Measurements from ENCODE around the gene BEX3. TPM values are rescaled to one million over a fixed set of nuclear protein-coding genes. Genes with fewer than 3 reads are reported as not detected.
A peak's percentile ranks its signal among the peaks of the same experiment; 100 is the strongest.

The BEX3 gene
- total and polyA plus RNA-seq, 8 donors, result 91.0 to 426 (median 372) TPM

GRCh38 chrX:103338663-103339062 is 37.7 kb upstream of the BEX3 start:
- no peak overlapping the region for H3K27ac ChIP-seq
- H3K27me3 ChIP-seq, result peaks cover 0 to 4% of the 10 kb centered on the region in 2 donors
- H3K4me1 ChIP-seq, result no peaks in the 10 kb centered on the region
- no peak for DNase-seq
- no peak overlapping the region for H3K4me3 ChIP-seq
- no peaks in the 10 kb centered on the region for H3K9me3 ChIP-seq
- intact Hi-C loops (cut with DNase I), result no loop called here
- no peak for ATAC-seq
- TF ChIP-seq, protein P1, sequence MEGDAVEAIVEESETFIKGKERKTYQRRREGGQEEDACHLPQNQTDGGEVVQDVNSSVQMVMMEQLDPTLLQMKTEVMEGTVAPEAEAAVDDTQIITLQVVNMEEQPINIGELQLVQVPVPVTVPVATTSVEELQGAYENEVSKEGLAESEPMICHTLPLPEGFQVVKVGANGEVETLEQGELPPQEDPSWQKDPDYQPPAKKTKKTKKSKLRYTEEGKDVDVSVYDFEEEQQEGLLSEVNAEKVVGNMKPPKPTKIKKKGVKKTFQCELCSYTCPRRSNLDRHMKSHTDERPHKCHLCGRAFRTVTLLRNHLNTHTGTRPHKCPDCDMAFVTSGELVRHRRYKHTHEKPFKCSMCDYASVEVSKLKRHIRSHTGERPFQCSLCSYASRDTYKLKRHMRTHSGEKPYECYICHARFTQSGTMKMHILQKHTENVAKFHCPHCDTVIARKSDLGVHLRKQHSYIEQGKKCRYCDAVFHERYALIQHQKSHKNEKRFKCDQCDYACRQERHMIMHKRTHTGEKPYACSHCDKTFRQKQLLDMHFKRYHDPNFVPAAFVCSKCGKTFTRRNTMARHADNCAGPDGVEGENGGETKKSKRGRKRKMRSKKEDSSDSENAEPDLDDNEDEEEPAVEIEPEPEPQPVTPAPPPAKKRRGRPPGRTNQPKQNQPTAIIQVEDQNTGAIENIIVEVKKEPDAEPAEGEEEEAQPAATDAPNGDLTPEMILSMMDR (IDR thresholded peaks at IDR 0.05), result no peak
- H3K36me3 ChIP-seq, result no peaks in the 10 kb centered on the region

GRCh38 chrX:103343105-103343504 is 33.2 kb upstream of the BEX3 start:
- TF ChIP-seq, protein P1 (IDR thresholded peaks at IDR 0.05), result peak; percentile 50 to 60
- Histone ChIP-seq H3K4me3 (no peak overlapping the region), H3K4me1 (no peaks in the 10 kb centered on the region), H3K9me3 (no peaks in the 10 kb centered on the region), H3K36me3 (no peaks in the 10 kb centered on the region), H3K27me3 (peaks cover 0 to 13% of the 10 kb centered on the region in 2 donors), H3K27ac (no peak overlapping the region)
- ATAC-seq (peak; percentile 77), DNase-seq (peak in 1 of 4 donors; percentile 38)
- intact Hi-C loops (cut with DNase I), result loop anchor here in 1 of 2 donors (5.0 kb wide), 1 partner anchor 119 kb away; no protein-coding TSS in a partner anchor

- Histone ChIP-seq H3K36me3 (no peaks in the 10 kb centered on the region), H3K27ac (no peak overlapping the region), H3K27me3 (peaks cover 0 to 18% of the 10 kb centered on the region in 2 donors), H3K4me1 (no peaks in the 10 kb centered on the region), H3K4me3 (no peak overlapping the region), H3K9me3 (no peaks in the 10 kb centered on the region)
- TF ChIP-seq, protein P1 (IDR thresholded peaks at IDR 0.05), result no peak
- no peak for DNase-seq
- ATAC-seq, result no peak
- intact Hi-C loops (cut with DNase I), result loop anchor here in 1 of 2 donors (5.0 kb wide), 1 partner anchor 118 kb away; no protein-coding TSS in a partner anchor
These were observed 31.7 kb upstream of the BEX3 start for GRCh38 chrX:103344606-103345005.

DNA sequence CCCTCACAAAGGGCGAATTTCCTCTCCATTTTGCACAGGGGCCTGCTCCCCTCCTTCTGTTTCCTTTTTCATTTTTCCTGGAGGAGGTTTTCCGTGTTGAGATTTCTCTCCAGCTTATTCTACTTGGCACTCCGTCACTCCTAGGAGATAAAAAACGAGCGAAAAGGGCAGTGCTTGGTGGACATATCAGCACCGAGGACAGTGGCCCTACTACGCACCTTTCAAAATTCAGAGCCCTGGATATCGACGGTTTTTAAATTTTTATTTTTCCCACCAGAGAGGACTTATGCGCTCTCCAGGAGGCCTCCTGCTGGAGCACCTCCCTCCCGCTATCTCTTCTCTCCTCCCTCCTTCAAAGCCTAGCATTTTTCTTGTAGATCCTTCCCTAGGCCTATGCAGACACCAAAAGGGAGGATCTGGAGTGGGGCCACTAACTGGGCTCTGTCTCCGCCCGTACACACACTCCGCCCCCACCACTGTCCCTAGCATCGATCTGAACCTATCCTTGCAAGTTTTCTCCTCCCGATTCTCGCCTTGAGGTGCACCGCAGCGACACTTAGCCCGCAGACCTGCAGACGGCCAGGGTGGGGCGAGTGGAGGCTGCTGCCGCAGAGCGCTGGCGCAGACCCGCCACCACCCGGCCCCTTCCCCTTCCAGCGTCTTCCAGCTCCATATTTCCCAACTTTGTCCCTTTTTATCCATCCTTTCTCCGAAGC is 28.5 kb upstream of the BEX3 start:
- Histone ChIP-seq H3K4me1 (no peaks in the 10 kb centered on the region), H3K36me3 (no peaks in the 10 kb centered on the region), H3K27me3 (peaks cover 0 to 18% of the 10 kb centered on the region in 2 donors), H3K9me3 (no peaks in the 10 kb centered on the region), H3K4me3 (no peak overlapping the region), H3K27ac (no peak overlapping the region)
- DNase-seq, result no peak
- ATAC-seq, result no peak
- intact Hi-C loops (cut with DNase I), result no loop called here
- TF ChIP-seq, protein P1 (IDR thresholded peaks at IDR 0.05), result no peak

- TF ChIP-seq, protein P1 (IDR thresholded peaks at IDR 0.05), result no peak
- intact Hi-C loops (cut with DNase I), result no loop called here
- H3K9me3 ChIP-seq, result no peaks in the 10 kb centered on the region
- H3K4me1 ChIP-seq, result no peaks in the 10 kb centered on the region
- ATAC-seq (peak; percentile 95), DNase-seq (peak in 3 of 4 donors; percentile 70 to 90 (median 79))
- peak within 1 kb of the TSS; percentile 73 to 91 for H3K27ac ChIP-seq
- no peaks in the 10 kb centered on the region for H3K27me3 ChIP-seq
- H3K4me3 ChIP-seq, result peak within 1 kb of the TSS; percentile 42 to 53
- H3K36me3 ChIP-seq, result no peaks in the 10 kb centered on the region
These were observed 20.1 kb upstream of the BEX3 start, which contains the start of gene TCEAL9 for GRCh38 chrX:103356130-103356798. Gene TCEAL9 (plus strand): TSS chrX:103356506. CDS start chrX:103357685, 1,179 bp downstream.
